ENCODE data around the gene DNAH9.

DNAH9 gene

DNA sequence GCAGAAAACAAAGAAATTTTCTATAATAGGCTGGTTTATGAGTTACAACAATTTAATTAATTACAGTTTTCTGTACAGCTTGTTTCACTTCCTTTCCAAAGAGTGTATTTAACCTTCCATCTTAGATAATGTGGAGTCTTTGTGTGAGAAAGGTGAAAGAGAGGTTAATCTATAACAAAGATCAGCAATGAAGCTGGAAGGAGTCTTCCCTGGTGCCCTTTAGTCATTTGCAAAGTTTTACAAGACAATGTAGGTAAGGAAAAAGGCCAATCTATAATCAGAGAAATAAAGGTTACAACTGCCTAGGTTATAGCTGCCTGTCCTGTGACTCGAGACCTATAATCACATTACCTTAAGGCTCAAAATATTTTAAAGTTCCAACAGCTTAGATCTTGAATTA, 257.0 kb downstream of the DNAH9 start:
- no peak for DNase-seq (ENCODE audit: low read depth, low spot score)
- TF ChIP-seq, protein P1, sequence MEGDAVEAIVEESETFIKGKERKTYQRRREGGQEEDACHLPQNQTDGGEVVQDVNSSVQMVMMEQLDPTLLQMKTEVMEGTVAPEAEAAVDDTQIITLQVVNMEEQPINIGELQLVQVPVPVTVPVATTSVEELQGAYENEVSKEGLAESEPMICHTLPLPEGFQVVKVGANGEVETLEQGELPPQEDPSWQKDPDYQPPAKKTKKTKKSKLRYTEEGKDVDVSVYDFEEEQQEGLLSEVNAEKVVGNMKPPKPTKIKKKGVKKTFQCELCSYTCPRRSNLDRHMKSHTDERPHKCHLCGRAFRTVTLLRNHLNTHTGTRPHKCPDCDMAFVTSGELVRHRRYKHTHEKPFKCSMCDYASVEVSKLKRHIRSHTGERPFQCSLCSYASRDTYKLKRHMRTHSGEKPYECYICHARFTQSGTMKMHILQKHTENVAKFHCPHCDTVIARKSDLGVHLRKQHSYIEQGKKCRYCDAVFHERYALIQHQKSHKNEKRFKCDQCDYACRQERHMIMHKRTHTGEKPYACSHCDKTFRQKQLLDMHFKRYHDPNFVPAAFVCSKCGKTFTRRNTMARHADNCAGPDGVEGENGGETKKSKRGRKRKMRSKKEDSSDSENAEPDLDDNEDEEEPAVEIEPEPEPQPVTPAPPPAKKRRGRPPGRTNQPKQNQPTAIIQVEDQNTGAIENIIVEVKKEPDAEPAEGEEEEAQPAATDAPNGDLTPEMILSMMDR (IDR thresholded peaks at IDR 0.05; ENCODE audit: low read depth, low read length): no peak
- H3K4me3 ChIP-seq (ENCODE audit: low read depth, low read length): no peak overlapping the region
- in situ Hi-C loops (cut with HindIII; ENCODE audit: low sequenced_read_pairs): no loop called here

DNA sequence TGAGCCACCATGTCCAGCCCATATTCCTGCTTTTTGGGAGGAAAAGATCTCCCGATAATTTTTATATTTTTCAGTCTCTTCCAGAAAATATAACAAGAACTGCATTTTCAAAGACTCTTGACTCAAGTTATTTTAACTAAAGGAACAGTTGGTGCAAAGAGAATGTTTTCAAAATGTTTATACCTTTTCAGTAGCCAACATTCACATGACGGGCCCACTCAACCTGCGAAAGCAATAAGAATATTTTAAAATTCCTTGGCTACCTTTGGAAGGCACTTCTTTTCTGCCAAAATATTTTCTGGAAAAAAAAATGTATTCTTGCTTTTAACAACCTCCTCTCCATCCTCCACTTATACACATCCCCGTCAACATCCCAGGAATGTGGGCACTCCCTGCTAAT, 258.7 kb downstream of the DNAH9 start:
- in situ Hi-C loops (cut with HindIII; ENCODE audit: low sequenced_read_pairs): no loop called here
- TF ChIP-seq, protein P1 (IDR thresholded peaks at IDR 0.05; ENCODE audit: low read depth, low read length): no peak
- DNase-seq (ENCODE audit: low read depth, low spot score): no peak
- H3K4me3 ChIP-seq (ENCODE audit: low read depth, low read length): no peak overlapping the region

DNA sequence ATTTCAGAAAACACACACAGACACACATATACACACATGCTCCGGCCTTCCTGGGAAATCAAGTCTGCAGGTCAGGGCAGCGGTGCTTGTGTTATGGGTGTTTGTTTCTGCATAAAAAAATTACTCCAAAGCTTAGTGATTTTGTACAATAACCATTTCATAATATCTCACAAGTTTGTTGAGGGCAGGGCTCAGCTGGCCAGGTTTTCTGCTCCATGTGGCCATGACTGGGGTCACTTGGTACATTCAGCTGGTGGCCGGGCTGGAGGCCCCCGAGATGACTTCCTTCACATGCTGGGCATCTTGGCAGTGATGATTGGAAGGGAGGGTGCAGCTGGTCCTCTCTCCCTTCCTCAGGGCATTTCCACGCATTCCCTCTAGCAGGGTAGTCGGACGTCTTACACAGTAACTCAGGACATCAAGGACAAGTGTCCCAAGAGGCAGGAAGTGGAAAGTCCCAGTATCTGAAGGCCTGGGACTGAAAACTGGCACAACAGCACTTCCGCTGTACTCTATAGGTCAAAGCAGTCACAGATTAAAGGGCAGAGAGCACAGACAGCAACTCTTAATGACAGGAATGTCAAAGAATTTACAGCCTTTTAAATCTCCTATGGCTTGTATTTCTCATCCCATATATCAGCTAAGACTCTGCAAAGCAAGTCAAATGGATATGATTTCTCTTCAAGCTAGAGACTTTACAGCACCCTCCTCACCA, 271.6 kb downstream of the DNAH9 start:
- in situ Hi-C loops (cut with HindIII; ENCODE audit: low sequenced_read_pairs): no loop called here
- TF ChIP-seq, protein P1 (IDR thresholded peaks at IDR 0.05; ENCODE audit: low read depth, low read length): no peak
- H3K4me3 ChIP-seq (ENCODE audit: low read depth, low read length): no peak overlapping the region

DNA sequence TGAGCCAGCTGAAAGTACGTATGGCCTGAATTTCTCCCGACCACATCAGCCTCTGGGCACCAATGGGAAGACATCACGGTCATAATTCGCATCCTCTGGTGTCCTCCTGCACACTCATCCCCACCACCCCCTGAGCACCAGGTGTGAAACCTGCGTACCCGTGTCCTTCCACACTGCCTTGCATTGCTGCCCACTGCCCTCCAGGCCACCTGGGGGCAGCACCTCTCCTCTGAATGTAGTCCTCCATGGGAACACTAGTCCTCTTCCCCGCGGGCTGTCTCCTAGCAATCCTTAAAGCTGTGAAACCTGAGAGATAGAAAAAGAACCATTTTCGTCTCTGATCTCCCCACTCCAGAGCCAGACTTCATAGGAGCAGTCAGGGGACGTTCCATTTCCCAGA, 273.5 kb downstream of the DNAH9 start:
- H3K4me3 ChIP-seq (ENCODE audit: low read depth, low read length): no peak overlapping the region
- TF ChIP-seq, protein P1 (IDR thresholded peaks at IDR 0.05; ENCODE audit: low read depth, low read length): no peak
- no peak for DNase-seq (ENCODE audit: low read depth, low spot score)
- in situ Hi-C loops (cut with HindIII; ENCODE audit: low sequenced_read_pairs): no loop called here

More for the DNA sequence above, 271.6 kb downstream of the DNAH9 start:
- DNase-seq (ENCODE audit: low read depth, low spot score): no peak

DNA sequence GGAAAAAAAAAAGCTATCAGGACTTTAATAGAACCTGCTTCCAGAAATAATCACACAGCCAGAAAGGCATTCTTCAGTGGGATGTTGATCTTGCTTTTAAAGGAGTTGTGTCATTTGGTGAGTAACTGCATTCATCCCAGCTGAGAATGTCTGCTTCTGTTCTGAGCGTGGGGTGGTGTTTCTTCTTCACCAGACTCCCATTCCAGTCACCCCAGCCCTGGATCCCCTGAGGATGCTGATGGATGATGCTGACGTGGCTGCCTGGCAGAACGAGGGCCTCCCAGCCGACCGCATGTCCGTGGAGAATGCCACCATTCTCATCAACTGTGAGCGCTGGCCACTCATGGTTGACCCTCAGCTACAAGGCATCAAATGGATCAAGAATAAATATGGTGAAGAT, 276.5 kb downstream of the DNAH9 start:
- no peak for DNase-seq (ENCODE audit: low read depth, low spot score)
- H3K4me3 ChIP-seq (ENCODE audit: low read depth, low read length): no peak overlapping the region
- in situ Hi-C loops (cut with HindIII; ENCODE audit: low sequenced_read_pairs): no loop called here
- TF ChIP-seq, protein P1 (IDR thresholded peaks at IDR 0.05; ENCODE audit: low read depth, low read length): no peak

DNA sequence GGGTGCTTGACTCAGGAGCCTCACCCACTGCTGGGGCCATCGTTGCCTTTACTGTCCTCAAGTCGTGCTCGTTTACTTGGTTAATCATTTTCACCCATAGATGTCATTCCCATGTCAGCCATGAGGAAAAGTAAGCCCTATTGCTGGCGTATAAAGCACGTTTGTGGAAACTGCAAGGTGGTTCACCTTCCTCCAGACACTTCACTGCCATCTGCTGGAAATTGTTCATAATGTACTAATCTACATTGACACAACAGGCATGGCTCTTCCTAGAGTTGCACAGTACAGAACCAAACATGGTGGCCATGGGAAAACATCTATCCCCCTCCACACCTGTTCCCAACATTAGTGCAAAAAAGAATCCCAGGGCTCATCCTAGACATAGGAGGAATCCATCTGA, 282.4 kb downstream of the DNAH9 start:
- no peak overlapping the region for H3K4me3 ChIP-seq (ENCODE audit: low read depth, low read length)
- TF ChIP-seq, protein P1 (IDR thresholded peaks at IDR 0.05; ENCODE audit: low read depth, low read length): no peak
- DNase-seq (ENCODE audit: low read depth, low spot score): no peak
- in situ Hi-C loops (cut with HindIII; ENCODE audit: low sequenced_read_pairs): no loop called here
